MM.1S (cell line): Measurements from ENCODE around the gene OCIAD2.
"Not testable (repeated sequence)": the region's sequence is repeated elsewhere in the genome, so short reads cannot be mapped to it uniquely, and the experiment has no call there.

ENCODE experiments used
- DNase-seq: peaks from one replicate; pipeline ENCODE4 v3.0.0-alpha.2; 2015
- H2AFZ ChIP-seq: fragments of 300-600 bp; sonication (generic); 2 replicates; pipeline ENCODE4 v1.6.0; 2016; ENCODE audit warnings: antibody characterized with exemption, low read length
- H3F3A ChIP-seq: fragments of 300-600 bp; sonication (generic); 2 replicates; pipeline ENCODE4 v1.6.1; 2016; ENCODE audit warnings: mild to moderate bottlenecking, antibody characterized with exemption, low read length, moderate library complexity, mixed read lengths; ENCODE audit not compliant: insufficient read depth
- H3K27ac ChIP-seq: fragments of 300-600 bp; sonication (generic); 2 replicates; pipeline ENCODE4 v1.5.1; 2016; ENCODE audit warnings: mild to moderate bottlenecking, low read length
- H3K27me3 ChIP-seq: fragments of 300-600 bp; sonication (generic); replicated peaks from 2 replicates; pipeline ENCODE4 v1.6.0; 2016; ENCODE audit warnings: low read length; ENCODE audit not compliant: insufficient read depth
- H3K36me3 ChIP-seq: fragments of 300-600 bp; sonication (generic); replicated peaks from 2 replicates; pipeline ENCODE4 v1.6.1; 2016; ENCODE audit warnings: mild to moderate bottlenecking, low read length, mixed read lengths; ENCODE audit not compliant: insufficient read depth
- H3K4me1 ChIP-seq: fragments of 300-600 bp; sonication (generic); 2 replicates; pipeline ENCODE4 v1.6.1; 2016; ENCODE audit warnings: low read length, mixed read lengths
- H3K4me2 ChIP-seq: fragments of 300-600 bp; sonication (generic); 2 replicates; pipeline ENCODE4 v1.6.0; 2016; ENCODE audit warnings: low read depth, low read length
- H3K4me3 ChIP-seq: fragments of 300-600 bp; sonication (generic); 2 replicates; pipeline ENCODE4 v1.5.1; 2016; ENCODE audit warnings: low read length, mixed read lengths
- H3K79me2 ChIP-seq: fragments of 300-600 bp; sonication (generic); 2 replicates; pipeline ENCODE4 v1.6.1; 2016; ENCODE audit warnings: mixed run types, low read length, mixed read lengths
- H3K9ac ChIP-seq: fragments of 300-600 bp; sonication (generic); 2 replicates; pipeline ENCODE4 v1.6.1; 2016; ENCODE audit warnings: low read length, mixed read lengths
- H3K9me2 ChIP-seq: fragments of 300-600 bp; sonication (generic); replicated peaks from 2 replicates; pipeline ENCODE4 v1.6.1; 2016; ENCODE audit warnings: mild to moderate bottlenecking, low read length, mixed read lengths; ENCODE audit not compliant: insufficient read depth
- H3K9me3 ChIP-seq: fragments of 300-600 bp; sonication (generic); replicated peaks from 2 replicates; pipeline ENCODE4 v1.6.1; 2016; ENCODE audit warnings: mild to moderate bottlenecking, low read length, mixed read lengths; ENCODE audit not compliant: insufficient read depth
- H4K20me1 ChIP-seq: fragments of 300-600 bp; sonication (generic); 2 replicates; pipeline ENCODE4 v1.6.1; 2016; ENCODE audit warnings: mild to moderate bottlenecking, low read length, moderate library complexity, mixed read lengths; ENCODE audit not compliant: insufficient read depth
- CTCF ChIP-seq: fragments of 300-600 bp; sonication (generic); IDR thresholded peaks from 2 replicates; pipeline ENCODE4 v1.5.1; 2016; ENCODE audit warnings: antibody characterized with exemption, low read length, mixed read lengths
- EZH2 ChIP-seq: fragments of 300-600 bp; sonication (generic); optimal IDR thresholded peaks from 2 replicates; pipeline ENCODE3; 2017; ENCODE audit warnings: low read depth, mild to moderate bottlenecking, antibody characterized with exemption, low read length, mixed read lengths
- EZH2phosphoT487 ChIP-seq: fragments of 300-600 bp; sonication (generic); IDR thresholded peaks from 2 replicates; pipeline ENCODE4 v1.6.1; 2018; ENCODE audit warnings: antibody characterized with exemption, low read length

OCIAD2 gene

DNA sequence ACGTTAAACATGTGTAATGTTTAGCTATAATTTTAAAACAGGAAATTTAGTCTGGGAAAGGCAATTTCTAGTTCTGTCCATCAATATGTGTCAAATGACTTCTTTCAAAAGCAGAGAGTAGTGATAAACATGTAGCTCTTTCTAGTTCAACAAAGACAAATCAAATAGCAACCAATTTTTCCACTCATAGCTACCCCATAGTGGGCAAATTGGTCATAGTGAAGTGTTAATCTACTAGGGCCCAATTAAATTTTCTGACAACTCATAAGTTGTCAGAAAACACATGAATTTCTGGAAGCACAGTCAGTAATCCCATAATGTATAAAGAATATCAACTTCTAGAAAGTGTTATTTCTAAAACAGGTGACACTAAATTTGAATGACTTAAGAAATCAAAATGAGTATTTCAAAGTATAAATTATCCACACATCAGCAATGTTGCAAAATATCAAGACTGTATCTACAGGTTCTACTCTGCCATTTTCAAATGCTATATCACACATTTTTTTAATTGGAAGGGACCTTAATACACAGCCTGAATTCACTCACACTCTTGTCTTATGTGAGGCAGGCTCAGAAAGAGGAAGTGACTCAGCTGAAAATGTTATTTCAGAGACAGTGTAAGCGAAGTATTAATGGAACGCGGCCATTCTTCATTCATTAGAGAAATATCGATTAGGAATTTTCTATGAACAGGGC is 7.7 kb downstream of the OCIAD2 start:
- TF ChIP-seq CTCF = no peak
- TF ChIP-seq EZH2 = no peak
- TF ChIP-seq EZH2phosphoT487 = no peak
- H3K9me2 ChIP-seq = no peaks in the 10 kb centered on the region
- H3K4me1 ChIP-seq = peaks cover 10% of the 10 kb centered on the region; the same call in 1 of the 2 replicates
- H3K27me3 ChIP-seq = no peaks in the 10 kb centered on the region
- H3K9ac ChIP-seq = no peak overlapping the region
- H3K27ac ChIP-seq = no peak overlapping the region
- no peaks in the 10 kb centered on the region for H3K79me2 ChIP-seq
- no peak overlapping the region for H3K4me2 ChIP-seq
- H3K9me3 ChIP-seq = no peaks in the 10 kb centered on the region
- no peak overlapping the region for H3K4me3 ChIP-seq
- 0 out of 2 replicates have a peak, but pooled peaks cover 5% of the 10 kb centered on the region for H3F3A ChIP-seq
- no peaks in the 10 kb centered on the region for H4K20me1 ChIP-seq
- no peaks in the 10 kb centered on the region; the same call in 1 of the 2 replicates for H3K36me3 ChIP-seq
- DNase-seq = no peak
- H2AFZ ChIP-seq = no peak overlapping the region

DNA sequence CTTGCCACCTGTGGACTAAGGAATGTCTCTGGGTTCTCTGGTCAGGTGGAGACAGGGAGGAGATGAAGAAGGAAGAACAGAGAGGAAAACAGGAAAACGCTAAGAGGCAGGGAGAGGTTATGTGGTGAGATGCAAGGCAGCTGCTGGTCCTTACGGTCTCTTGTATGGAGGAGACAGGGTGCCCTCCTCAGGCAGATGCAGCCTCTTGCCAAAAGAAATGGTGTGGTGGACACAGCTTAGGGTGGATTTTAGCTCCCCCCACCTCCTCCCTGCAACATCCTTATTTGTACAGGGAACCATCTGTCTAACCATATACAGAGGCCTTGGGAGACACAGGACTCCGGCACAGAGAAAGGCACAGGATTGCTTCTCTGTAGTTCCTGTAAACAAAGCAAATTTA is 9.7 kb downstream of the OCIAD2 start:
- Histone ChIP-seq H3K4me3 (no peak overlapping the region), H3K36me3 (no peaks in the 10 kb centered on the region; the same call in 1 of the 2 replicates), H3K9me2 (no peaks in the 10 kb centered on the region), H2AFZ (no peak overlapping the region), H3K27ac (no peak overlapping the region), H3K4me2 (no peak overlapping the region), H4K20me1 (no peaks in the 10 kb centered on the region), H3K27me3 (no peaks in the 10 kb centered on the region), H3K9ac (no peak overlapping the region), H3K79me2 (no peaks in the 10 kb centered on the region), H3K4me1 (peaks cover 20% of the 10 kb centered on the region), H3K9me3 (no peaks in the 10 kb centered on the region), H3F3A (0 out of 2 replicates have a peak, but pooled peaks cover 5% of the 10 kb centered on the region)
- no peak for TF ChIP-seq EZH2
- no peak for TF ChIP-seq EZH2phosphoT487
- no peak for TF ChIP-seq CTCF
- no peak for DNase-seq

DNA sequence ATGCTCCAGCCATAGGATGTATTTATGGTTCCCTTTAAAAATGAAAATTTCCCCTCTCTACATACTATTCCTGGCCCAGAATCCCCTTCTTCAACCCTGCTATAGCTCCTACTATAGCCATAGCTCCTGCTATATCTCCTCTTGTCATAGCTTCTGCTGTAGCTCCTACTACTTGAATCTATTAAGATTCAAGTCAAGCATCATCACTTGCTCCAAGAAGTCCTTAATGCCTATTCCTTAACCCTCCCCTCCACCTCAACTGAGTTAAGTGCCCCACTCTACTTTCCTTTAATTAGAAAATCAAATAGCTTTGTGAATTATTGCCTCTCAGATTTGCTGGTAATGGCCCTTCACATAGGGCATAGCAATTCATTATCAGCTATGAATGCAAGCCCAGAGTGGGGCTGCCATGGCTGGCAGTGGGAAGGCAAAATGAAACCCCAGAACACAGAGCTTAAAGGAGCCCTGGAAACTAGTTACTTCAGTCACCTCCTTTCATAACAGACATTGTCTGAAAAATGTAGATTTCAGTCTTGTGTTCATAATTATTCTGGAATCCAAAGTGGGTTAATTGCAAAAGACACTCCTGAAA is 15.4 kb downstream of the OCIAD2 start:
- Histone ChIP-seq H3K9me3 (no peaks in the 10 kb centered on the region), H3F3A (0 out of 2 replicates have a peak, but pooled peaks cover 5% of the 10 kb centered on the region), H2AFZ (no peak overlapping the region), H3K4me3 (no peak overlapping the region), H3K4me1 (peaks cover 20% of the 10 kb centered on the region), H3K4me2 (no peak overlapping the region), H3K27me3 (no peaks in the 10 kb centered on the region), H3K79me2 (no peaks in the 10 kb centered on the region), H3K36me3 (no peaks in the 10 kb centered on the region), H3K27ac (no peak overlapping the region), H3K9me2 (no peaks in the 10 kb centered on the region), H4K20me1 (no peaks in the 10 kb centered on the region), H3K9ac (no peak overlapping the region)
- no peak for DNase-seq
- no peak for TF ChIP-seq EZH2
- no peak for TF ChIP-seq CTCF
- no peak for TF ChIP-seq EZH2phosphoT487

DNA sequence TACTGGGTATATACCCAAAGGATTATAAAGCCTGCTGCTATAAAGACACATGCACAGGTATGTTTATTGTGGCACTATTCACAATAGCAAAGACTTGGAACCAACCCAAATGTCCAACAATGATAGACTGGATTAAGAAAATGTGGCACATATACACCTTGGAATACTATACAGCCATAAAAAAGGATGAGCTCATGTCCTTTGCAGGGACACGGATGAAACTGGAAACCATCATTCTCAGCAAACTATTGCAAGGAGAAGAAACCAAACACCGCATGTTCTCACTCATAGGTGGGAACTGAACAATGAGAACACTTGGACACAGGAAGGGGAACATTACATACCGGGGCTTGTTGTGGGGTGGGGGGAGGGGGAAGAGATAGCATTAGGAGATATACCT is 16.8 kb downstream of the OCIAD2 start:
- not testable (repeated sequence) for H3K27ac ChIP-seq, H4K20me1 ChIP-seq, H3K9me3 ChIP-seq, H2AFZ ChIP-seq, H3K27me3 ChIP-seq, H3K9me2 ChIP-seq, H3K36me3 ChIP-seq, H3K9ac ChIP-seq, DNase-seq, H3K4me2 ChIP-seq, H3K79me2 ChIP-seq, H3F3A ChIP-seq, H3K4me3 ChIP-seq
- peaks cover 12% of the 10 kb centered on the region for H3K4me1 ChIP-seq

DNA sequence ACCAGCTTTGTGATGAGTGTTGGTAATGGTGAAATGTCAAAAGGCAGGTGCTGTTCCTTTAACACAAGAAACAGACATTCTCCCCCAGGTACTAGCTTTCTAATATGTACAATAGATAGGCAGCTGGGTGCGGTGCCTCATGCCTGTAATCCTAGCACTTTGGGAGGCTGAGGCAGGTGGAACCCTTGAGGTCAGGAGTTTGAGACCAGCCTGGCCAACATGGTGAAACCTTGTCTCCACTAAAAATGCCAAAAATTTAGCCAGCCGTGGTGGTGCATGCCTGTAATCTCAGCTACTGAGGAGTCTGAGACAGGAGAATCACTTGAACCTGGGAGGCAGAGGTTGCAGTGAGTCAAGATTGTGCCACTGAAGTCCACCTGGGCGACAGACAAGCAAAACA is 24.9 kb downstream of the OCIAD2 start:
- H3K27ac ChIP-seq, H3K27me3 ChIP-seq, H3K4me3 ChIP-seq, H3K4me2 ChIP-seq, H3K4me1 ChIP-seq, H3K9ac ChIP-seq, H3K79me2 ChIP-seq, DNase-seq, H4K20me1 ChIP-seq, H3K9me3 ChIP-seq, H3K9me2 ChIP-seq, H3F3A ChIP-seq, H3K36me3 ChIP-seq, H2AFZ ChIP-seq: not testable (repeated sequence)
